NK-92 (cell line): ENCODE data around the gene LPP.
"Not testable (repeated sequence)": the region's sequence is repeated elsewhere in the genome, so short reads cannot be mapped to it uniquely, and the experiment has no call there.

Experiments used
- DNase-seq: peaks from one replicate; lab custom pipeline; 2025; ENCODE audit not compliant: unreplicated experiment; lab: John Stamatoyannopoulos, UW

LPP gene

GRCh38 chr3:188690064-188690463 lies 536.1 kb downstream of the LPP start:
- no peak for DNase-seq

- DNase-seq: no peak
Measured at GRCh38 chr3:188691004-188691403, 537.0 kb downstream of the LPP start.

GRCh38 chr3:188691665-188692064 lies 537.7 kb downstream of the LPP start:
- no peak for DNase-seq

- DNase-seq: no peak
Measured at GRCh38 chr3:188692700-188693099, 538.7 kb downstream of the LPP start.

- DNase-seq: no peak
Measured at GRCh38 chr3:188693435-188693834, 539.5 kb downstream of the LPP start.

GRCh38 chr3:188695241-188695640 lies 541.3 kb downstream of the LPP start:
- no peak for DNase-seq

- DNase-seq: no peak
Measured at GRCh38 chr3:188697127-188697526, 543.2 kb downstream of the LPP start.

GRCh38 chr3:188698436-188698835 lies 544.5 kb downstream of the LPP start:
- DNase-seq: no peak

- no peak for DNase-seq
Measured at GRCh38 chr3:188700501-188700900, 546.5 kb downstream of the LPP start.

- DNase-seq: no peak
Measured at GRCh38 chr3:188700918-188701317, 547.0 kb downstream of the LPP start.

- no peak for DNase-seq
Measured at GRCh38 chr3:188701485-188701969, 547.6 kb downstream of the LPP start.

- DNase-seq: not testable (repeated sequence)
Measured at GRCh38 chr3:188702028-188702427, 548.1 kb downstream of the LPP start.

- DNase-seq: no peak
Measured at GRCh38 chr3:188706176-188706575, 552.2 kb downstream of the LPP start.

- DNase-seq: no peak
Measured at GRCh38 chr3:188706599-188706998, 552.6 kb downstream of the LPP start.

- DNase-seq: no peak
Measured at GRCh38 chr3:188707381-188708288, 553.7 kb downstream of the LPP start.

- no peak for DNase-seq
Measured at GRCh38 chr3:188711881-188712247, 557.9 kb downstream of the LPP start.

- DNase-seq: no peak
Measured at GRCh38 chr3:188712248-188712924, 558.4 kb downstream of the LPP start.

- DNase-seq: no peak
Measured at GRCh38 chr3:188712991-188713390, 559.0 kb downstream of the LPP start.

GRCh38 chr3:188719545-188719944 lies 565.6 kb downstream of the LPP start:
- no peak for DNase-seq

GRCh38 chr3:188720215-188720614 lies 566.3 kb downstream of the LPP start:
- DNase-seq: no peak

GRCh38 chr3:188720636-188721035 lies 566.7 kb downstream of the LPP start:
- no peak for DNase-seq

GRCh38 chr3:188721312-188721711 lies 567.4 kb downstream of the LPP start:
- no peak for DNase-seq
